Esophagus (tissue), 2 donors: ENCODE results near the gene USP16. TPM values are rescaled to one million over a fixed set of nuclear protein-coding genes. Genes with fewer than 3 reads are reported as not detected.

ENCODE experiments used
- H3K27ac ChIP-seq, 2 donors: one replicate each; pipeline ENCODE4 v1.5.1; 2013; ENCODE audit warnings: low read depth in 2 of 2, mild to moderate bottlenecking in 2 of 2, inconsistent platforms in 1 of 2, low read length in 1 of 2, moderate library complexity in 1 of 2
- H3K27me3 ChIP-seq, 2 donors: one replicate each; pipeline ENCODE4 v1.6.1; 2013; ENCODE audit warnings: low read length in 2 of 2, control low read depth in 1 of 2, mild to moderate bottlenecking in 1 of 2; ENCODE audit not compliant: insufficient read depth in 2 of 2, control insufficient read depth in 1 of 2
- H3K36me3 ChIP-seq, 2 donors: one replicate each; pipeline ENCODE4 v1.6.1; 2013; ENCODE audit warnings: low read length in 1 of 2; ENCODE audit not compliant: control insufficient read depth in 2 of 2, insufficient read depth in 2 of 2
- H3K4me1 ChIP-seq, 2 donors: one replicate each; pipeline ENCODE4 v1.6.1; 2013; ENCODE audit warnings: low read length in 1 of 2; ENCODE audit not compliant: control insufficient read depth in 2 of 2, insufficient read depth in 2 of 2
- H3K4me3 ChIP-seq, 2 donors: one replicate each; pipeline ENCODE4 v1.5.1; 2013; ENCODE audit warnings: low read length in 2 of 2, mild to moderate bottlenecking in 2 of 2, low read depth in 1 of 2, moderate library complexity in 1 of 2
- H3K9me3 ChIP-seq, 2 donors: one replicate each; pipeline ENCODE4 v1.6.1; 2013; ENCODE audit warnings: mild to moderate bottlenecking in 2 of 2, low read depth in 1 of 2, low read length in 1 of 2, moderate library complexity in 1 of 2; ENCODE audit not compliant: control insufficient read depth in 2 of 2, insufficient read depth in 1 of 2
- WGBS, 2 donors: extraction: QIAGEN DNeasy Blood & Tissue Kit; methylation state at CpG; one replicate each; pipeline ENCODE4 v1.1.7; 2013; 5-methylcytosine and 5-hydroxymethylcytosine counted together
- polyA plus RNA-seq, 2 donors: library from polyadenylated mRNA; stranded (reverse); fragments of 200-250 nt; gene quantifications; one replicate each; pipeline ENCODE4 v1.2.3, GENCODE V29; 2013
- donor health status: healthy with polysubstance abuse.
- donor health status: Bipolar disorder and iron deficiency.

USP16 gene
- polyA plus RNA-seq, 2 donors: 14.0 to 22.9 TPM

- Histone ChIP-seq H3K4me1 (no peaks in the 10 kb centered on the region), H3K27ac (peak overlapping the region in 1 of 2 donors; percentile 4), H3K36me3 (peaks cover 5 to 8% of the 10 kb centered on the region in 2 donors), H3K27me3 (no peaks in the 10 kb centered on the region), H3K9me3 (no peaks in the 10 kb centered on the region), H3K4me3 (no peak overlapping the region)
- 84 to 89% methylated on average over 1 of the region's 1 CpG for WGBS, 2 donors
These were observed 5.1 kb downstream of the USP16 start for GRCh38 chr21:29029524-29029923.

GRCh38 chr21:29030909-29031308 is 6.4 kb downstream of the USP16 start:
- WGBS, 2 donors: 77 to 96% methylated on average over 1 of the region's 1 CpG
- Histone ChIP-seq H3K27me3 (no peaks in the 10 kb centered on the region), H3K4me1 (no peaks in the 10 kb centered on the region), H3K36me3 (peaks cover 5 to 8% of the 10 kb centered on the region in 2 donors), H3K27ac (no peak overlapping the region), H3K9me3 (no peaks in the 10 kb centered on the region), H3K4me3 (no peak overlapping the region)

- WGBS, 2 donors: 57 to 70% methylated on average over 4 of the region's 4 CpGs
- no peaks in the 10 kb centered on the region for H3K4me1 ChIP-seq
- H3K4me3 ChIP-seq: no peak overlapping the region
- H3K27me3 ChIP-seq: no peaks in the 10 kb centered on the region
- H3K9me3 ChIP-seq: no peaks in the 10 kb centered on the region
- peaks cover 7 to 14% of the 10 kb centered on the region in 2 donors for H3K36me3 ChIP-seq
- no peak overlapping the region for H3K27ac ChIP-seq
These were observed 8.8 kb downstream of the USP16 start for GRCh38 chr21:29033301-29033700.

GRCh38 chr21:29033871-29034270 is 9.4 kb downstream of the USP16 start:
- H3K4me3 ChIP-seq: no peak overlapping the region
- H3K27ac ChIP-seq: no peak overlapping the region
- no peaks in the 10 kb centered on the region for H3K27me3 ChIP-seq
- no peaks in the 10 kb centered on the region for H3K4me1 ChIP-seq
- H3K36me3 ChIP-seq: peaks cover 7 to 14% of the 10 kb centered on the region in 2 donors
- H3K9me3 ChIP-seq: no peaks in the 10 kb centered on the region
- WGBS, 2 donors: 72 to 77% methylated on average over 3 of the region's 3 CpGs

- Histone ChIP-seq H3K9me3 (no peaks in the 10 kb centered on the region), H3K4me3 (no peak overlapping the region), H3K36me3 (peaks cover 7 to 14% of the 10 kb centered on the region in 2 donors), H3K4me1 (no peaks in the 10 kb centered on the region), H3K27ac (no peak overlapping the region), H3K27me3 (no peaks in the 10 kb centered on the region)
- 79 to 91% methylated on average over 1 of the region's 1 CpG for WGBS, 2 donors
These were observed 10.2 kb downstream of the USP16 start for GRCh38 chr21:29034678-29035077.

GRCh38 chr21:29052224-29052623 is 27.8 kb downstream of the USP16 start:
- WGBS, 2 donors: 97 to 98% methylated on average over 5 of the region's 5 CpGs
- no peak overlapping the region for H3K4me3 ChIP-seq
- H3K36me3 ChIP-seq: peaks cover 9 to 17% of the 10 kb centered on the region in 2 donors
- no peak overlapping the region for H3K27ac ChIP-seq
- H3K27me3 ChIP-seq: no peaks in the 10 kb centered on the region
- H3K9me3 ChIP-seq: no peaks in the 10 kb centered on the region
- H3K4me1 ChIP-seq: no peaks in the 10 kb centered on the region

GRCh38 chr21:29053011-29053553 is 28.6 kb downstream of the USP16 start:
- WGBS, 2 donors: 80 to 84% methylated on average over 5 of the region's 5 CpGs

GRCh38 chr21:29053656-29054055 is 29.2 kb downstream of the USP16 start:
- 79 to 83% methylated on average over 4 of the region's 4 CpGs for WGBS, 2 donors
- H3K4me1 ChIP-seq: no peaks in the 10 kb centered on the region
- peaks cover 9 to 15% of the 10 kb centered on the region in 2 donors for H3K36me3 ChIP-seq
- no peaks in the 10 kb centered on the region for H3K27me3 ChIP-seq
- no peaks in the 10 kb centered on the region for H3K9me3 ChIP-seq
- no peak overlapping the region for H3K27ac ChIP-seq
- H3K4me3 ChIP-seq: no peak overlapping the region

More at GRCh38 chr21:29053011-29053553, 28.6 kb downstream of the USP16 start:
- H3K4me1 ChIP-seq: no peaks in the 10 kb centered on the region
- H3K4me3 ChIP-seq: no peak overlapping the region
- H3K27ac ChIP-seq: no peak overlapping the region
- peaks cover 9 to 15% of the 10 kb centered on the region in 2 donors for H3K36me3 ChIP-seq
- no peaks in the 10 kb centered on the region for H3K27me3 ChIP-seq
- no peaks in the 10 kb centered on the region for H3K9me3 ChIP-seq

- peaks cover 9 to 13% of the 10 kb centered on the region in 2 donors for H3K36me3 ChIP-seq
- H3K9me3 ChIP-seq: no peaks in the 10 kb centered on the region
- no peak overlapping the region for H3K27ac ChIP-seq
- 90 to 92% methylated on average over 5 of the region's 5 CpGs for WGBS, 2 donors
- no peaks in the 10 kb centered on the region for H3K4me1 ChIP-seq
- no peaks in the 10 kb centered on the region for H3K27me3 ChIP-seq
- no peak overlapping the region for H3K4me3 ChIP-seq
These were observed 30.6 kb downstream of the USP16 start for GRCh38 chr21:29055080-29055479.

- Histone ChIP-seq H3K27ac (no peak overlapping the region), H3K9me3 (no peaks in the 10 kb centered on the region), H3K36me3 (peaks cover 10 to 11% of the 10 kb centered on the region in 2 donors), H3K4me1 (no peaks in the 10 kb centered on the region), H3K4me3 (no peak overlapping the region), H3K27me3 (no peaks in the 10 kb centered on the region)
- 33 to 57% methylated on average over 1 of the region's 1 CpG for WGBS, 2 donors
These were observed 31.5 kb downstream of the USP16 start for GRCh38 chr21:29056005-29056404.
